DMS153 treated with DMSO at 0.1 percent for 48 hours (cell line): ENCODE data around the gene RREB1.
"Not testable (repeated sequence)": the region's sequence is repeated elsewhere in the genome, so short reads cannot be mapped to it uniquely, and the experiment has no call there.

Experiments
- DNase-seq: peaks from one replicate; lab custom pipeline; 2025; ENCODE audit not compliant: unreplicated experiment; lab: John Stamatoyannopoulos, UW

Gene RREB1

DNA sequence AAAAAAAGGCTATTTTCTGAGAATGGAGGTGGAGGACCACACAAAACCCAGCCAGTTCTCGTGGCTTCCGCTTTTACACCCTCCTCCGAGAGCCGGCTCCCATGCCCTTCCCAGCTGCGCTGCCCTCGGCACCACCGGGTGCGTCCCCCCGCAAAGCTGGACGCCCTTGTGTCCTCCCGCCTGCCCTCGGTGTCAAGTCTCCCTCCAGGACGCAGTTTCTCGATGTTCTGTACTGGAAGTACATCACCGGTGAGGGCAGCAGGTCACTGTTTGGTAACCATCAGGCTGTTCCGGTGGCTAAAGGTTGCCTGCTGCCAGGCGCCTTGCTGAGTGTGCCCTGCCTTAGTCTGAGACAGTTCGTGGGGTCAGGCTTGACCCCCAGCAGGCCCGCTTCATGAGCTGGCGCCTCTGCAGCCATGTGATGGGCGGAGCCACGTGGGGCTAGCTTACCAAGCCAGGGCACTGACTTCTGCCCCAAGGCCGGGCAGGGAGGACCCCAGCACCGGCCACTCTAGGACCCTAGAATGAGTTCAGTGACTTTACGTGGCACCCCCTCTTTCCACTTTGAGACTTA lies 34.6 kb downstream of the RREB1 start:
- DNase-seq = no peak

- DNase-seq = peak; percentile 84
Observed at GRCh38 chr6:7142918-7143475, 35.2 kb downstream of the RREB1 start.

DNA sequence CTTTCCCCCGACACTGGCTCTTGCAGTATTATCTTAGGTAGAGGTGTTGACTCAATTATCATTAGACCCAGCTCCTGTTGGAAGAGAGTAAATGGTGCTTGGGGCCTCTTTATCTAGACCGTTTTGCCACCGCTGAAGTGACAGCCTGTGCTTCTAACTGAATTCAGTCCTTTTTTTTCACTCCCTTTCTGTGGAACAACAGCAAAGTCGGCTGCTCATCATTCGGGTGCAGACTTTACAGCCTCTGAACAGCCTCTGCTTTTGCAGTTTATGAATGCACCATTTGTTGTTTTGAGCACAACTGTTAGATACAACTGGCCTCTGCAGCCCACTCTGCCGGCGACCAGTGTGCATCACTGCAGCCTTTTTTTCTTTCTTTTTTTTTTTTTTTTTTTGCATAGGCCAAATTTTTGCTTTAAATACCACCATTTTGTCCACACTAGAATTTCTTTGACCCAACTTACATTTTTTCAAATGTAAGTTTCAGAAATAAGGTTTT lies 35.8 kb downstream of the RREB1 start:
- DNase-seq = no peak

DNA sequence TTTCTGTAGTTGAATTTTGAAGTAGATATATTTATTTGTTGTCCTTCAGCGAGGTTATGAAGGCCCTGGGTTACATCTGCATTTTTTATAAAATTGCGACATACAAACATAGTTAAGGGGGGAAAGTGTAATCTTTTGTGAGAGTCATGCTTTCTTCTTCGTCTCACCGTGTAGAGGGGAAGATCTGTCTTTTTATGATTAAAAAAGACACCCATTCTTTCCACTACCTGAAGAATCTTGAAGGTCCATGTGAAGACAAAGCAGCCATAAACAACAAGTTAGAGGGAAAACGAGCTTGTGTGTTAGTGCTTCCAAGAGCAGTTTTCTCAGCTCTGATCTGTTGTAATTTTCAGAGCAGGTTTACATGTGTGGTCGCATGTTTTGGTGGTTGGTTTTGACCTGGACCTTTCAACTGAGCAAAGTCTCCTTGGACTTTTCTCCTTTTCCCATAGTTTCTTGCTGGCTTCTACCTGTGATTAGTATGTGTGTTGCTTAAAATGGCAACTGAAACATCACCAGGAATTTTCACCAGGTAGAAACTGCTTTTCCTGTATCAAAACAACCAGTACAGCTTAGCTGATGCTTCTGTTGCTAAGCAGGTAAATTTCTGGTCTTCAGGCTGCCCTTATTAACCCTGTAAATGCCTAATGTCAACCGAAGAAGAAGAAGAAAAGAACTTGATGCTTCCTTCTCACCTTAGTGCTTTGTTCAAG lies 37.3 kb downstream of the RREB1 start:
- DNase-seq = no peak

- no peak for DNase-seq
Observed at GRCh38 chr6:7145585-7145884, 37.8 kb downstream of the RREB1 start.

DNA sequence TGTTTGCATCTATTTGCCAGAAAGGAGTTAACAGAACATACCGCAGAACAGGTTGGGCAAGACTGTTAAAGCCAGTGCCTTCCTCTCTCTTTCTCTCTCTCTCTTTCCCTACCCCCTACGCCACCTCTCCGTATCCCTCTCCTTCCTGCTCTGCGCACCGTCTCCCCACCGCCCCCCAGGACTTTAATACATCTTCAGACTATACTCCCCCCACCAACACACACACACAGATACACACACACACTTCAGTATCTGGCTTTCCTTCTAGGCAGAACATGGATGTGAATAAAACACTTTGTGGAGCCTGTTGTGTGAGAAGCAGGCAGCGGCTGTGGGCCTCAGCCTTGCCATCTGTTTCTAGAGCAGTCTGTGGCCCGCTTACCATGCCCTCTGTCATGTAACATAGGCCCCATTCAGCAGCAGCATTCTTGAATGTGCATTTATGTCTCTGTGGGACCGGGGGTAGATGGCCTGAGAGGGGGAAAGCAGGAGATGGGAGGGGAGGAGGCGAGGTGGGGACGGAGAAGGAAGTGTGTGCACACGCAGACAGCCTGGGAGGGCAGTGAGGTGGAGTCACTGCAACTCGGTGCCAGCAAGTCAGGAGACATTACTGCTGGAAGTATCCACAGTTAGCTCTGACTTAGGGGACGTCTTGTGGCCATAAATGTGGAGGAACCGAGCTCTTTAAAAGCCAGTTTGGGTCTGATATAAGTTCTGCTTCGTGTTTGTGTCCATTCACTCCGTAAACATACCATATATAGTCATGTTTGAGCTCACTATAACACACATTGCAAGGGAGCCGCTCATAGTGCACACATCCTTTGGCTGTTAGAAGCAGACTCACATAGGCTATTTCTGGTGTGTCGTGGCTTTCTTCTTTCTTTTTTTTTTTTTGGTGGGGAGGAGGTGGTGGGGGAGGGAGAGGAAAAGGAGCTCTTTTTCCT lies 38.4 kb downstream of the RREB1 start:
- no peak for DNase-seq

GRCh38 chr6:7147051-7147671 lies 39.4 kb downstream of the RREB1 start:
- no peak for DNase-seq

- DNase-seq = no peak
Observed at GRCh38 chr6:7148100-7148822, 40.5 kb downstream of the RREB1 start.

DNA sequence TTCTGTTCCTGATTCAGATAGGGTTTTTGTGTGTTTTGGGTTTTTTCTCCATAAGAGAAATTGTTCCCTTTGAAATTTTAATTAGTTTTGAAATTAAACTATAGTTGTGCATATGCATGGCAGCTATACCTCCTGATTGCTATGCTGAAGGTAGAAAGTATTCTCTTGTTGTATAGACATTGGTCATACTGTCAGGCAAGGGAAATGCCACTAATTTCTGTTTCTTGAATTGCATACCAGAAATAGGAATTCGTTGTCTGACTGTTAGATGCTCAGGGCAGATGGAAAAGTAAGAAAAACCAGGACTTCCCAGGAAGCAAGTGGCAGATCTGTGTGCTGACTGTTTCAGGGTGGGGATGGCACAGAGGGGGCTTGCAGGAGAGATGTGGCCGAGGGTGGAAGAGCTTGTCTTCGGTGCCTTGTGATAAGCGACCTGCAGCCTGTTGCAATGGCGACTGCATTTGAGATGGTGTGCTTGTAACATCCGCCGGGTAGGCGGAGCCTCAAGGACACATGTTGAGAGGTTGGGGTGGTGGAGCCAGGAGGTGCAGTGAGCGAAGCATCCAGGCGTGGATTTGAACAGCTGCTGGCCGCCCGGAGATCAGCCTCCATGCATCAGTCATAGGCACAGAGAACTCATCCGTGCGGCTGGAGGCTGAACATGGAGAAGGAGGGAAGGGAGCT lies 42.8 kb downstream of the RREB1 start:
- no peak for DNase-seq

- no peak for DNase-seq
Observed at GRCh38 chr6:7151381-7151780, 43.6 kb downstream of the RREB1 start.

DNA sequence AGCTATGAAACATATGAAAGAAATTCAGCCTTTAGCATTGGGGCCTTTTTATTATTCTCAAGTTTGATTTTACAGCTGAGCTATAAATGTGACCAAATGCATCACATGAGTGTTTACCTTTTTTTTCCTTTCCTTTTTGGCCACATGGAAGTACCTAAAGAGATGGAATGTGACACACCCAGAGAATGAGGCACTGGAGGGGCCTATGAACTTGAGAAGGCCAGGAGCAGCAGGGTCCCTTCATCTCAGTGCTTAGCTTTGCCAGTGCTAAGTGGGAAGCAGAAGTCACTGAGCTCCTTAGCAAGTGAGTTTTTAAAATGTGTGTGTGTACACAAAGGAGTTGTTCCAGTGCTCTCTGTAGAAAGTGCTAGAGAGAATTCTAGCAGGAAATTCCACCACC lies 44.7 kb downstream of the RREB1 start:
- no peak for DNase-seq

DNA sequence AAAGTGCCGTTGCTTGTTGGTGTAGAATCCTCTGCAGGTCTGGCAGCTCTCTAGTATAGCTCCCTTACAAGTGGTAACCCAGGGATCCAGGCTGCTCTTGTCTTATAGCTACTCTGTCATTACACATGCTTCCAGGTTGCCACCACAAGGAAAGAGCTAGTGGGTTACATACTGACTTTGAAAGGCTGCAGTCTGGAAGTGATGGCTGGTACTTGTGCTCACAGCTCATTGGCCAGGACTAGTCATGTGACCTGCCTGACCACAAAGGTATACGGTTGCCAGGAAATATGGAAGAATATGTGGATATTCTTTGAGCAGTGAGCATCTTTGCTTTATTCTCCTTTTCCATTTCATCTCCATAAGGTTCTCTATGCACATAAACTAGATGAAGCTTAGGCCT lies 46.0 kb downstream of the RREB1 start:
- DNase-seq = no peak

DNA sequence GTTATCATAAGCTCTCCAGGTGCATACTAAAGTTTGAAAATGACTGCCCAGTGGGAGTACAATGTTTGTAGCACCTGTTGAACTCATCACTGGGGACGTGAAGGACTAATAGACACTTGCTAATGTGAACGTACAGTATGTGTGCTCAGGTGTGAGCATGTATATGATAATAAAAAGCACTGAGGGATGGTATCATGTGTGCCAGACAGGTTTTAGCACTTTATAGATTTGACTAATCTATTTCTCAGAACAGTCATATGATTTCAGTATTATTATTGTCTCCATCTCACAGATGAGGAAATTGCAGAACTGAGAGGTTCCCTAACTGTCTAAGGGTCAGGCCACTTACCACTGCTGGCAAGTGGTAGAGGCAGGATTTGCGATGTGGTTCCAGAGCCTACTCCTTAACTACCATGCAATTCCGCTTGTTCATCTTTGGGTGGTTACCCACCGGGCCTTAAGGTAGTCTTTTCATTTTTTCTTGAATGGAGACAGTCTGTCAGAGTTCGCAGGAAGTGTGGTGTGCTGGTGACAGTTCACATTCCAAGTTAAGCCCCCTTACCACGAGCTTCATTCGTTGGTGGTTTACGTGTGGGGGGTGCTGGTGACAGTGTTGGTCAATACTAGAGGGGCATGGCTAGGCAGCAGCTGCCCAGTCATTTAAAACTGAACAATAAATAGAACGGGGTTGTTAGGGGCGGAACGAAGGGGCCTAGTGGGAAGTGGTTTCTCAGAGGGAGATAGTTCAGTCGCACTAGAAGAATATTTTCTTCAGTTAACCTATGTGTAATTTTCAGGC lies 46.8 kb downstream of the RREB1 start:
- no peak for DNase-seq

- no peak for DNase-seq
Observed at GRCh38 chr6:7155871-7156579, 48.3 kb downstream of the RREB1 start.

- DNase-seq = no peak
Observed at GRCh38 chr6:7156643-7157278, 49.0 kb downstream of the RREB1 start.

- not testable (repeated sequence) for DNase-seq
Observed at GRCh38 chr6:7157307-7157706, 49.5 kb downstream of the RREB1 start.

DNA sequence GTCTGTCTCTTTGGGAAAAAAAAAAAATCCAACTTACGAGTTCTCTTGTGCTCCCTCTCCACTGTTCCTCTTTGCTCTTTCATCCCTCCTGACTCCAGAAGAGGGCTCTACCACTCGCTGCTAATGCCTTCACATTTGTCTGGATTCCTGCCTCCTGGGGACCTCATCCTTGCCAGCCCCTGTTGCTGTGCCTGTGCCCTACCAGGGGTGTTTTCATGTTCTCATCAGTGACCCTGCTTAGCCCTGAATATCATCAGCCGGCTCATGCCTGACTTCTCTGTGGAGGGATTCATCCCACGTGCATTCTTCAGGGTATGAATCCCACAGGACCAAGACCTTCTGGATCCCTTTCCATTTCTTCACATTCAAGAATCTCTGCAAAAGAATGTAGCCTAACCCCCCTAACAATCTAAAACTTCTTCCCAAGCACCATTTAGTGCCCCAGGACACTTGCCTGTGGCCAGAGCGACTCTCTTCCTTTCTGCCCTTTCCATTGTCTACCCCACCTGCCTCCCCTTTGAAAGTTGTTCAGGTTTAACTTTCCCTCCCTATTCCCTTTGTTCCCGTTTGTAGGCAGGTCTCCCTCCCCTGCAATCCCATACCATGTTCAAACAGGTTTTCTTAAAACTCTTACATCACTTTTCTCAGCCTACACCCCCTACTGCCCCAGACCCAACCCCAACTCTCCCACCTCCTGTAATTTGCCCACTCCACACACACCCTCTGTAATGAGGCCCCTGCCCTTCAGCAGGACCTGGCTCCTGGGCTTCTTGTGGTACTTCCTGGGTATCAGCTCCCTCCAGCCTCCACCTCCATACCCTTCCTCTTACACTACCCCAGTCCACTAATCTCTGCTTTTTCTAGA lies 50.2 kb downstream of the RREB1 start:
- no peak for DNase-seq
